HG03469 (cell line): ENCODE data around the gene PRPS1.
A peak's percentile ranks its signal among the peaks of the same experiment; 100 is the strongest.
"Not testable (repeated sequence)": the region's sequence is repeated elsewhere in the genome, so short reads cannot be mapped to it uniquely, and the experiment has no call there.

Source experiments
- ATAC-seq: cut with Tn5 transposase; IDR thresholded peaks from one replicate; pipeline ENCODE4 v1.9.1; 2021; ENCODE audit warnings: mild to moderate bottlenecking, moderate library complexity, moderate number of reproducible peaks; ENCODE audit not compliant: unreplicated experiment

Gene PRPS1

DNA sequence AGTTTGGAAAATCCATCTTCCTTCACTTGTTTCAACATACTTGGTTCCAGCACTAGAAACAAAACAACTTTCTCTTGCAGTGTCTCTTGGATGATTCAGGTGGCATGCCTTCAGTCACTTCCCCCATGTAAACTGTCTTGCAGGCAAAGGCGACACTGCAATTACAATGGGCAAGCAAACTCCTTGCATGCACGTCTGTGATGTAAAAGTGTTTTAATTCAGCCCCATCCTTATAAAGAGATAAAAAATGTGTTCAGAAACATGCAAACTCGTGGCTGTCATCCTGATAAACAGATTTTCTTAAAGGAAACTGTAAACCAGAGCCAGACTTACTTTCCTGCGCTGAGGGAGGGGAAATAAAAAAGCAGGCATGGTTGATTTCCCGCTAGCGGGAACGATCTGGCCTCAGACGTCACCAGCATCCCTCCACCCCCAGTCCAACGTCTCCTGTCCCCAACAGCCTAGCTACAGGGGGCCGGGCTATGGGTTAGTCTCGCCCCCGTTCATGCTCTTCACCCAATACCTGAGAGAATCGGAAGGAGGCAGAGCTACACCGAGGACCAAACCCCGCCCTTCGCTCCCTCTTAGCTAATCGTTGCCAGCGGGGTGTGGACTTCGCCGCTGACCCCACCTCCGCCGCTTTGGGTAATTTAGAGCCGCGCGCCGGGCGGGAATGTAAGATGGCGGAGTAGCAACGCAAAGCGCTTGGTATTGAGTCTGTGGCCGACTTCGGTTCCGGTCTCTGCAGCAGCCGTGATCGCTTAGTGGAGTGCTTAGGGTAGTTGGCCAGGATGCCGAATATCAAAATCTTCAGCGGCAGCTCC, at the start of gene PRPS1:
PRPS1 (plus strand) TSS at position 673 of the 824 bp plus-strand sequence; CDS start at position 792, 119 bp downstream.
- ATAC-seq: peak; percentile 100

- ATAC-seq: no peak
Measured at GRCh38 chrX:107579956-107580355, 48.4 kb upstream of the PRPS1 start.

- no peak for ATAC-seq
Measured at GRCh38 chrX:107581923-107582322, 46.4 kb upstream of the PRPS1 start.

DNA sequence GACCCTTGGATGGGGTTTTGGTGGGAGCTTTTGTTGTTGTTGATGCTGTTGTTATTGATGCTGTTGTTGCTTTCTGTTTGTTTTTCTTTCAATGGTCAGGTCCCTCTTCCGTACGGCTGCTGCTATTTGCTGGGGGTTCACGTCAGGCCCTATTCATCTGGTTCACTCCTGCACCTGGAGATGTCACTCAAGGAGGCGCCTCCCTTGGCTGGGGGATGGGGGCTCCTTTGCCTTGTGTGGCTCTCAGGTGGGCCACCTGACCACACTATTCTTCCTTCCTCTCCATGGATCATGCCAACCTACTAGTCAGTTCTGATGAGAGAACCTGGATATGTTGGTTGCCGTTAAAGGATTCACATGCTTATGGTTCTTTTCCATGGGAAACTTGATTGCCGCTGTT, 39.1 kb upstream of the PRPS1 start:
- no peak for ATAC-seq

DNA sequence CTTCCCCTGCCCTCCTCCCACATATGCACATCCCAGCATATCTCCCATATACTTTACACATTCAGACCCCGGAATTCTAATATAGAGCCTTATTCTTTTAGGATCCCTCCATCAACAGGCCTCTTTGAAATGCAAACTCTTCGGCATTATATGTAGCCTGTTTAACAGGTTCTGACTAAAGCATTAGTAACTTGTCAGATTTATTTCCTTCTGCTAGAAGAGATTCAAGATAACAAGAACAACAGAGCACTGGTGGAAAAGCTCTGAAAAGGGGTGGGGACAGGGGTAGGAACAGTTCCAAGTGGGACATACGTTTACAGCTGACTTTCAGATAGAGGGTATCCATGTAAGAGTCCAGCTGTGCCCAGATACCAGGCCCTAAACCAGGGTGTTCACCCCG, 31.7 kb upstream of the PRPS1 start:
- no peak for ATAC-seq

DNA sequence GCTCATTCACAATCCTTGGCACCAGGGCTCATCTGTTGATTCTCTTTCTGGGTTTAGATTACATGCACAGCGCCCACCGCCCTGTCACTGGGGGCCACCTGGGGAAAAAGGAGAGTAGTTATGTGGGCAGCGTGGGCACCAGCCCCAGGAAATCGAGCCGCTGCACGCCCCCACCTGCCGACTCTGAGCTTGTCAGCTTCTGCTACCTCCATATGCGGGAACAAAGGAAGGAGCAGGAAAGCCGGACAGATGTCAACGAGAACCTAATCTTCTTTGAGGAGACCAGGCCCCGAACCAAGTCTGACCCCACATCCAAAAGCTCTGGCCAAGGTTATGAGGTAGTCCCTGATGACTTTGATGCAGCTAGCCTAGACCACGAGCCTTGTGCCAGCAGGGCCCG, 31.0 kb upstream of the PRPS1 start:
- ATAC-seq: no peak

DNA sequence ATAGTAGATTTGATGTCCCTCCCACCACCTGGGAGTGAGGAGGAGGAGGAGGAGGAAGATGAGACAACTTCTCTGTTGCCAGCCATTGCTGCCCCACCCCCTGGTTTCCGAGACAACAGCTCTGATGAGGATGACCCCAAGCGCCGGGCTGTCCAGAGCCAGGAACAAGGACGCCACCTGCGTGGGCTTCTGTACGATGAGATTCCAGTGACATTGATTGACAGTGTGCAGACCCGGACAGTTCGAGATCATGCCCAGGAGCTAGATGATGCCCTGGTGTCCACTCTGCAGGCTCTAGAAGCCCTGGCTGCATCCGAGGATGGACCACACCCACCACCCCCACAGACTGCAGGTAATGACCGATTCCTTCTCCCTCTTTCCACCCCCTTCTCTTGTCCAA, 30.5 kb upstream of the PRPS1 start:
- no peak for ATAC-seq

DNA sequence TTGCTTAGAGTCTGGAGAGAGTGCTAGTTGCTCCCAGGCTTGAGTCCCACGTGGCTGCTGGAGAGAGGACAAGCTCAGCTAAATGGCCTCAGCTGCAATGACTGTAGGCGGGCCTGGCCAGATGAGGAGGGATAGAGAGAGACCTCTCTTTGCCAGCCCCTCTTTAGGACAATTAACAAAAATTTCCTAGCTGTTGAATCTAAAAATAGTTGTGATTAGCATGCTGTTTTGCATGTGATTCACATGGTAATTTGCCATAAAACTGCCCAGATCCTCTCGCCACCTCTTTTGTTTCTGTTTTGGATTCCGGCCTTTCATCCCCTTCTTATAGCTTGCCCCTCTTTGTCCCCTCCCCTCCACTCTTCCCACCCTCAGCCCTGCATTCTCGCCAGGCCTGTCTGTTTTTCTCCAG, 28.9 kb upstream of the PRPS1 start:
- no peak for ATAC-seq

GRCh38 chrX:107600366-107600765, 27.9 kb upstream of the PRPS1 start:
- no peak for ATAC-seq

GRCh38 chrX:107601326-107601725, 27.0 kb upstream of the PRPS1 start:
- ATAC-seq: no peak

- no peak for ATAC-seq
Measured at GRCh38 chrX:107601759-107602158, 26.6 kb upstream of the PRPS1 start.

DNA sequence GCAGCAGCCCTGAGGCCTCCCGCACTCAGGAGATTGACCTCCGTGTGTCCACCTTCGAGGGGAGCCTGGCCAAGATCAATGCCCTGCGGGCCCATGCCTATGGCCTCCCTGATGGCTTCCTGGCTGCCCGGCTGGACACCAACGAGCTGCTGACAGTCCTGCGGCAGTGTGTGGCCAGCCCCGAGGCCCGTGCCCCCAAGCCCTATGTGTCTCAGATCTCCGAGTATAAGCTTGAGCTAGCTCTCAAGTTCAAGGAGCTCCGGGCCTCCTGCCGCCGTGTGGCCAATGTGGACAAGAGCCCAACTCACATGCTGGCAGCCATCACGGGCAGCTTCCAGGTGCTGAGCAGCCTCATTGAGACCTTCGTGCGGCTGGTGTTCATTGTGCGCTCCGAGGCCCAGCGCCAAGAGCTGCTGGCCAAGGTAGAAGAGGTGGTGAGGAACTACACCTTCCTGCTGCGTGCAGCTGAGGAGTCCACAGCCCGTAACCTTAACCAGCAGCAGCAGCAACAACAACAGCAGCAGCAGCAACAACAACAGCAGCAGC, 25.5 kb upstream of the PRPS1 start:
- no peak for ATAC-seq

- no peak for ATAC-seq
Measured at GRCh38 chrX:107603429-107604159, 24.7 kb upstream of the PRPS1 start.

- not testable (repeated sequence) for ATAC-seq
Measured at GRCh38 chrX:107609061-107609460, 19.2 kb upstream of the PRPS1 start.

DNA sequence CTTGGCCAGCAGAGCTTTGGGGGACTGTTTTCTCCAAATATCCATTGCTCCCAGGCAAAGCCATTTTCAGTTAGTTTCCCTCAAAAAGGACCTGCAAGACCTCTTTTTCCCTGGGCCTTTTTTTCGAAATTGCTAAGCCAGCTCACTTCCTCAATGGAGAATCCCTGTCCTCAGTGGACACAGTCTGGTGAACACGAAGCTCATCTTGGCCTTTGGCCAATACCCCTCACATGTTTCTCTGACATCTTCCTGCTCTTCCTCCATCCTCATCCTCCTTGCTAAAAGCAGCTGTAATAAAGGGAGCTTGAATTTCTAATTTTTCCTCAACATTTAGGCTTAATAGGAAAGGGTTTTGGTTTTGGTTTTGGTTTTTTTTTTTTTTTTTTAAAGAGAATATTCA, 17.6 kb upstream of the PRPS1 start:
- ATAC-seq: no peak

- ATAC-seq: no peak
Measured at GRCh38 chrX:107619885-107620322, 8.4 kb upstream of the PRPS1 start.

DNA sequence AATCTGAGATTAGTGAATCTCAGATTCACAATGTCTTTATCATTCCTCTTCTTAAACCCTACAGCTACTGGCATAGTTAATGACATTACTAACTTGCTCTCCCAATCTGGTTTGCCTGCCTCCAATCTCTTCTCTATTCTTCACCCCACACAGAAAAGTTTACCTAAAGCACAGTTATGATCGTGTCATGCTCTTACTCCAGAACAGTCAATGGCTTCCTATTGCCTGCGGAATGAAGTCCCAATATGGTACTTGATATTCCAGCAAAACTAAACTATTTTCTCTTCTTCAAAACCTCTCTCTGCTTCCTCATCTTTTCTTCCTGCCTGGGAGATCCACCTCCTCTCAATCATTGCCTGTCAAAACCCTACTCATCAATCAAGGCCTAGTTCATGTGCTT, 3.4 kb upstream of the PRPS1 start:
- ATAC-seq: no peak

DNA sequence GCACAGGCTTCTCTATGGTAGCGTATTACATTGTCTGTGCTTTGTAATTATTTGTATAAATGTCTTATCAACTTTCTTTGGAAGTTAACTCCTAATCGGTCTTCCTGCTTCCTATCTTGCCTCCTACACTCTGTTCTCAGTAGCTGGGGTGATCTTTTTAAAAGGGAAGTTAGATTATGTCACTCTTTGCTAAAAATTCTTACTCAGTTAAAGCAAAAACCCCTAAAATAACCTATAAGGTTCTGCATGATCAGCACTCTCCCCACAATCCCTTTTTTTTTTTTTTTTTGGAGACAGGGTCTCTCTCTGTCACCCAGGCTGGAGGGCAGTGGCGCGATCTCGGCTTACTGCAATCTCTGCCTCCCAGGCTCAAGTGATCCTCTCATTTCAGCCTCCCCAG, 2.6 kb upstream of the PRPS1 start:
- no peak for ATAC-seq

GRCh38 chrX:107626481-107626880, 1.8 kb upstream of the PRPS1 start:
- ATAC-seq: no peak

- ATAC-seq: no peak
Measured at GRCh38 chrX:107626916-107627315, 1.4 kb upstream of the PRPS1 start.

DNA sequence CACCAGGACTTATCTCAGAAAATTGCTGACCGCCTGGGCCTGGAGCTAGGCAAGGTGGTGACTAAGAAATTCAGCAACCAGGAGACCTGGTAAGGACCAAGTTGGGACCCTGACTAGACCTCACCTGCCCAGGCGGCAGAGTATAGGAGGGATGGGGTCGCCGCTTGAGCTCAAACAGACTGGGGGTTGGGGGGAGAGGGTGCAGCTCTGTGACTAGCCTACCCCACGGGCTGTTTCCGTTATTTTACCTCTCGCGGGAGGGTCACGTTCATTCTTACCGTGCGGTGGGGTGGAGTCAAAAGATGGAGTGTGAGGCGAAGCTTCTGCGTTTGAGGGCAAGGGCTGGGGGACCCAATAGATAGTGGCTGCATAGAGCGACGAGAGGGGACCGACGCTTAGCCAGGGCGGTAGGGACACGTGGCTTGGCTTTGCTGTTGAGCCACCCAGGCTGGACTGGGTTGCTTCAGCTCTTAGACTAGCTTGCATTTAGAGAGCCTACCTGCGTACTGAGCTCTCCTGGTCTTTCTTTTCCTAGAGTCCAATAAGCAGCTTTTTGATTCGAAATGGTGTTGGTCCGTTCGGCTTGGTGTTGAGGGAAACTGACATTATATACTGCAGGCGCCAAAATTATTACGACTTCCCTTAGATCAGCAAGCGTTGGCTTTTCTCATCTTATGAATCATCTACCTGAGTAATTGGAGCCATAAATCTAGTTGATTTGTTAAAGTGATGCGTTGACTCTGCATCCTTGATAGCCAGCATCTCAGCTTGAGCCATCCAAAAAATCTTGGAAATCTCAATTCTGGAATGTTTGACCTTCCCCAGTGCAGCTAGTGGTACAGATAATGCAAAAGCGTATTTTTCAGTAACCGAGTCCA, 591 bp downstream of the PRPS1 start:
- ATAC-seq: peak; percentile 25
